ENCODE results near the gene VAC14. TPM values are rescaled to one million over a fixed set of nuclear protein-coding genes. Genes with fewer than 3 reads are reported as not detected.

Gene VAC14
- total and polyA plus RNA-seq, 5 donors: 18.2 to 27.4 (median 23.0) TPM

GRCh38 chr16:70770626-70771552 lies 30.1 kb downstream of the VAC14 start:
- Histone ChIP-seq H3K27me3 (ENCODE audit: control insufficient read depth, insufficient read depth) (no peaks in the 10 kb centered on the region), H3K27ac (ENCODE audit: low read length) (no peak overlapping the region), H3K4me1 (ENCODE audit: control insufficient read depth, insufficient read depth, low read length) (peaks cover 2% of the 10 kb centered on the region), H3K9me3 (ENCODE audit: control insufficient read depth, low read length) (no peaks in the 10 kb centered on the region), H3K4me3 (ENCODE audit: low read length) (no peak overlapping the region)
- ATAC-seq: peak; percentile 67 to 78
- intact Hi-C loops (cut with DNase I): loop anchor here in 2 of 4 donors (2.0 to 10.0 kb wide), 2 partner anchors 86 to 90 kb away; partner anchors contain the start of gene MTSS2 (in 1 of the 2)
- 41% methylated on average over 15 of the region's 15 CpGs for WGBS
- peak in 2 of 3 donors; percentile 77 to 81 for DNase-seq

- Histone ChIP-seq H3K27me3 (ENCODE audit: control insufficient read depth, insufficient read depth) (no peaks in the 10 kb centered on the region), H3K9me3 (ENCODE audit: control insufficient read depth, low read length) (no peaks in the 10 kb centered on the region), H3K4me1 (ENCODE audit: control insufficient read depth, insufficient read depth, low read length) (peaks cover 2% of the 10 kb centered on the region), H3K27ac (ENCODE audit: low read length) (no peak overlapping the region), H3K4me3 (ENCODE audit: low read length) (no peak overlapping the region)
- WGBS: 95% methylated on average over 9 of the region's 9 CpGs
- no peak for ATAC-seq
- intact Hi-C loops (cut with DNase I): loop anchor here in 2 of 4 donors (2.0 to 10.0 kb wide), 2 partner anchors 85 to 89 kb away; partner anchors contain the start of gene MTSS2 (in 1 of the 2)
- DNase-seq: peak in 1 of 3 donors; percentile 3
Measured at GRCh38 chr16:70770291-70770625, 30.7 kb downstream of the VAC14 start.

- no peaks in the 10 kb centered on the region for H3K9me3 ChIP-seq (ENCODE audit: control insufficient read depth, low read length)
- WGBS: 95% methylated on average over 8 of the region's 8 CpGs
- H3K4me1 ChIP-seq (ENCODE audit: control insufficient read depth, insufficient read depth, low read length): peaks cover 2% of the 10 kb centered on the region
- intact Hi-C loops (cut with DNase I): loop anchor here (2.0 to 10.0 kb wide), 4 partner anchors 85 to 92 kb away; partner anchors contain the start of gene MTSS2 (in 1 of the 4)
- H3K27me3 ChIP-seq (ENCODE audit: control insufficient read depth, insufficient read depth): no peaks in the 10 kb centered on the region
- DNase-seq (peak in 1 of 3 donors; percentile 5), ATAC-seq (no peak)
- no peak overlapping the region for H3K4me3 ChIP-seq (ENCODE audit: low read length)
- H3K27ac ChIP-seq (ENCODE audit: low read length): no peak overlapping the region
Measured at GRCh38 chr16:70769761-70770160, 31.2 kb downstream of the VAC14 start.

- Histone ChIP-seq H3K27me3 (ENCODE audit: control insufficient read depth, insufficient read depth) (no peaks in the 10 kb centered on the region), H3K27ac (ENCODE audit: low read length) (no peak overlapping the region), H3K4me3 (ENCODE audit: low read length) (no peak overlapping the region), H3K9me3 (ENCODE audit: control insufficient read depth, low read length) (no peaks in the 10 kb centered on the region), H3K4me1 (ENCODE audit: control insufficient read depth, insufficient read depth, low read length) (peaks cover 2% of the 10 kb centered on the region)
- intact Hi-C loops (cut with DNase I): loop anchor here in 2 of 4 donors (5.0 kb wide), 2 partner anchors 87 to 92 kb away; no protein-coding TSS in a partner anchor
- ATAC-seq (no peak), DNase-seq (peak in 1 of 3 donors; percentile 42)
- WGBS: 94% methylated on average over 8 of the region's 8 CpGs
Measured at GRCh38 chr16:70769131-70769530, 31.8 kb downstream of the VAC14 start.

- Histone ChIP-seq H3K27ac (ENCODE audit: low read length) (no peak overlapping the region), H3K9me3 (ENCODE audit: control insufficient read depth, low read length) (no peaks in the 10 kb centered on the region), H3K27me3 (ENCODE audit: control insufficient read depth, insufficient read depth) (no peaks in the 10 kb centered on the region), H3K4me1 (ENCODE audit: control insufficient read depth, insufficient read depth, low read length) (peaks cover 2% of the 10 kb centered on the region), H3K4me3 (ENCODE audit: low read length) (no peak overlapping the region)
- WGBS: 64% methylated on average over 5 of the region's 5 CpGs
- DNase-seq (peak in 1 of 3 donors; percentile 13), ATAC-seq (no peak)
- intact Hi-C loops (cut with DNase I): loop anchor here in 2 of 4 donors (5.0 kb wide), 2 partner anchors 86 to 91 kb away; no protein-coding TSS in a partner anchor
Measured at GRCh38 chr16:70768203-70768580, 32.8 kb downstream of the VAC14 start.

GRCh38 chr16:70767377-70768202 lies 33.4 kb downstream of the VAC14 start:
- Histone ChIP-seq H3K27ac (ENCODE audit: low read length) (no peak overlapping the region), H3K27me3 (ENCODE audit: control insufficient read depth, insufficient read depth) (no peaks in the 10 kb centered on the region), H3K4me3 (ENCODE audit: low read length) (no peak overlapping the region), H3K4me1 (ENCODE audit: control insufficient read depth, insufficient read depth, low read length) (peaks cover 2% of the 10 kb centered on the region), H3K9me3 (ENCODE audit: control insufficient read depth, low read length) (no peaks in the 10 kb centered on the region)
- no peak for ATAC-seq
- no peak for DNase-seq
- intact Hi-C loops (cut with DNase I): loop anchor here in 2 of 4 donors (5.0 kb wide), 2 partner anchors 85 to 90 kb away; no protein-coding TSS in a partner anchor
- 87% methylated on average over 4 of the region's 4 CpGs for WGBS

GRCh38 chr16:70766658-70767057 lies 34.3 kb downstream of the VAC14 start:
- H3K4me1 ChIP-seq (ENCODE audit: control insufficient read depth, insufficient read depth, low read length): peaks cover 2% of the 10 kb centered on the region
- DNase-seq (no peak), ATAC-seq (no peak)
- H3K9me3 ChIP-seq (ENCODE audit: control insufficient read depth, low read length): no peaks in the 10 kb centered on the region
- no peak overlapping the region for H3K4me3 ChIP-seq (ENCODE audit: low read length)
- 92% methylated on average over 4 of the region's 4 CpGs for WGBS
- no peaks in the 10 kb centered on the region for H3K27me3 ChIP-seq (ENCODE audit: control insufficient read depth, insufficient read depth)
- no peak overlapping the region for H3K27ac ChIP-seq (ENCODE audit: low read length)
- intact Hi-C loops (cut with DNase I): loop anchor here in 2 of 4 donors (5.0 kb wide), 2 partner anchors 84 to 89 kb away; no protein-coding TSS in a partner anchor

GRCh38 chr16:70766176-70766575 lies 34.8 kb downstream of the VAC14 start:
- no peak overlapping the region for H3K27ac ChIP-seq (ENCODE audit: low read length)
- intact Hi-C loops (cut with DNase I): loop anchor here in 2 of 4 donors (5.0 kb wide), 2 partner anchors 84 to 89 kb away; no protein-coding TSS in a partner anchor
- WGBS: 89% methylated on average over 8 of the region's 8 CpGs
- no peak for ATAC-seq
- peaks cover 2% of the 10 kb centered on the region for H3K4me1 ChIP-seq (ENCODE audit: control insufficient read depth, insufficient read depth, low read length)
- H3K27me3 ChIP-seq (ENCODE audit: control insufficient read depth, insufficient read depth): no peaks in the 10 kb centered on the region
- H3K4me3 ChIP-seq (ENCODE audit: low read length): no peak overlapping the region
- no peak for DNase-seq
- no peaks in the 10 kb centered on the region for H3K9me3 ChIP-seq (ENCODE audit: control insufficient read depth, low read length)

- DNase-seq (no peak), ATAC-seq (no peak)
- no peak overlapping the region for H3K4me3 ChIP-seq (ENCODE audit: low read length)
- no peaks in the 10 kb centered on the region for H3K4me1 ChIP-seq (ENCODE audit: control insufficient read depth, insufficient read depth, low read length)
- H3K27ac ChIP-seq (ENCODE audit: low read length): no peak overlapping the region
- no peaks in the 10 kb centered on the region for H3K27me3 ChIP-seq (ENCODE audit: control insufficient read depth, insufficient read depth)
- 88% methylated on average over 8 of the region's 8 CpGs for WGBS
- H3K9me3 ChIP-seq (ENCODE audit: control insufficient read depth, low read length): no peaks in the 10 kb centered on the region
- intact Hi-C loops (cut with DNase I): loop anchor here in 2 of 4 donors (5.0 kb wide), 2 partner anchors 83 to 88 kb away; no protein-coding TSS in a partner anchor
Measured at GRCh38 chr16:70765491-70765890, 35.5 kb downstream of the VAC14 start.

GRCh38 chr16:70764632-70765031 lies 36.3 kb downstream of the VAC14 start:
- 76% methylated on average over 10 of the region's 10 CpGs for WGBS
- Histone ChIP-seq H3K27me3 (ENCODE audit: control insufficient read depth, insufficient read depth) (no peaks in the 10 kb centered on the region), H3K4me1 (ENCODE audit: control insufficient read depth, insufficient read depth, low read length) (no peaks in the 10 kb centered on the region), H3K27ac (ENCODE audit: low read length) (no peak overlapping the region), H3K9me3 (ENCODE audit: control insufficient read depth, low read length) (no peaks in the 10 kb centered on the region), H3K4me3 (ENCODE audit: low read length) (no peak overlapping the region)
- DNase-seq: peak in 2 of 3 donors; percentile 50 to 71
- intact Hi-C loops (cut with DNase I): loop anchor here in 2 of 4 donors (5.0 kb wide), 2 partner anchors 82 to 87 kb away; no protein-coding TSS in a partner anchor
- peak; percentile 40 to 51 for ATAC-seq
